LNCaP clone FGC (cell line): ENCODE data around the gene MORN1.

ENCODE experiments used
- DNase-seq: peaks from one replicate; pipeline ENCODE4 v3.0.0-alpha.2; 2011; ENCODE audit warnings: low read depth
- H3K4me3 ChIP-seq: 2 replicates; pipeline ENCODE4 v1.5.1; 2011; ENCODE audit warnings: mild to moderate bottlenecking, low read depth, low read length, control low read depth
- CTCF ChIP-seq: IDR thresholded peaks from 2 replicates; pipeline ENCODE4 v1.5.1; 2012; ENCODE audit warnings: mild to moderate bottlenecking; ENCODE audit not compliant: control insufficient read depth, insufficient read depth; ENCODE audit errors: extremely low read depth

The MORN1 gene

GRCh38 chr1:2345297-2346075, 45.9 kb downstream of the MORN1 start:
- DNase-seq = no peak
- no peak for TF ChIP-seq CTCF
- no peak overlapping the region for H3K4me3 ChIP-seq

- no peak for TF ChIP-seq CTCF
- H3K4me3 ChIP-seq = no peak overlapping the region
- no peak for DNase-seq
Measured at GRCh38 chr1:2344744-2345296, 46.5 kb downstream of the MORN1 start.

- no peak overlapping the region for H3K4me3 ChIP-seq
- TF ChIP-seq CTCF = no peak
- no peak for DNase-seq
Measured at GRCh38 chr1:2344121-2344681, 47.2 kb downstream of the MORN1 start.

- no peak for TF ChIP-seq CTCF
- no peak overlapping the region for H3K4me3 ChIP-seq
- DNase-seq = no peak
Measured at GRCh38 chr1:2343023-2343935, 48.1 kb downstream of the MORN1 start.

- DNase-seq = no peak
- no peak for TF ChIP-seq CTCF
- H3K4me3 ChIP-seq = no peak overlapping the region
Measured at GRCh38 chr1:2342384-2343022, 48.9 kb downstream of the MORN1 start.

- H3K4me3 ChIP-seq = no peak overlapping the region
- DNase-seq = no peak
- no peak for TF ChIP-seq CTCF
Measured at GRCh38 chr1:2341706-2342383, 49.5 kb downstream of the MORN1 start.
